RCC 7860 (cell line): ENCODE data around the gene EFNA3.
A peak's percentile ranks its signal among the peaks of the same experiment; 100 is the strongest.

ENCODE experiments used
- DNase-seq: peaks from one replicate; pipeline ENCODE4 v3.0.0-alpha.2; 2015; ENCODE audit warnings: low spot score
- FAIRE-seq: peaks from 2 replicates; lab custom pipeline; 2012; peaks lifted over from hg19 to GRCh38; lab: Jason Lieb, UNC

The EFNA3 gene

GRCh38 chr1:155083052-155083541, 4.5 kb downstream of the EFNA3 start:
- DNase-seq (no peak), FAIRE-seq (no peak)

GRCh38 chr1:155083865-155084721, 5.5 kb downstream of the EFNA3 start:
- FAIRE-seq, result no peak
- DNase-seq, result peak; percentile 18

- FAIRE-seq, result peak; percentile 58
Measured at GRCh38 chr1:155084722-155085503, 6.3 kb downstream of the EFNA3 start.

GRCh38 chr1:155085504-155086127, 7.0 kb downstream of the EFNA3 start:
- FAIRE-seq, result no peak
- DNase-seq, result peak; percentile 31

More at GRCh38 chr1:155084722-155085503, 6.3 kb downstream of the EFNA3 start:
- peak; percentile 87 for DNase-seq

GRCh38 chr1:155086128-155086741, 7.6 kb downstream of the EFNA3 start:
- FAIRE-seq, result no peak
- peak; percentile 8 for DNase-seq

- DNase-seq, result no peak
- no peak for FAIRE-seq
Measured at GRCh38 chr1:155086856-155087535, 8.4 kb downstream of the EFNA3 start.

- FAIRE-seq (no peak), DNase-seq (peak; percentile 47)
Measured at GRCh38 chr1:155091071-155092051, 12.7 kb downstream of the EFNA3 start.

GRCh38 chr1:155092131-155092530, 13.5 kb downstream of the EFNA3 start:
- DNase-seq (no peak), FAIRE-seq (no peak)

GRCh38 chr1:155092641-155093040, 14.0 kb downstream of the EFNA3 start:
- DNase-seq (no peak), FAIRE-seq (no peak)

GRCh38 chr1:155093911-155094621, 15.4 kb downstream of the EFNA3 start:
- DNase-seq (peak; percentile 21), FAIRE-seq (no peak)

GRCh38 chr1:155094622-155094948, 15.9 kb downstream of the EFNA3 start:
- FAIRE-seq, result no peak
- no peak for DNase-seq

GRCh38 chr1:155099331-155099730, 20.7 kb downstream of the EFNA3 start:
- no peak for FAIRE-seq
- DNase-seq, result no peak

- FAIRE-seq, result no peak
Measured at GRCh38 chr1:155103325-155103724, 24.7 kb downstream of the EFNA3 start.

GRCh38 chr1:155104605-155105534, 26.2 kb downstream of the EFNA3 start:
- DNase-seq, result no peak
- FAIRE-seq, result no peak

More at GRCh38 chr1:155103325-155103724, 24.7 kb downstream of the EFNA3 start:
- DNase-seq, result no peak

GRCh38 chr1:155105604-155106011, 27.0 kb downstream of the EFNA3 start:
- no peak for DNase-seq
- FAIRE-seq, result no peak

- DNase-seq, result no peak
- no peak for FAIRE-seq
Measured at GRCh38 chr1:155106862-155107261, 28.2 kb downstream of the EFNA3 start.
